H4 (cell line): ENCODE data around the gene ERBB4. TPM values are rescaled to one million over a fixed set of nuclear protein-coding genes. Genes with fewer than 3 reads are reported as not detected.

Experiments
- DNase-seq: peaks from one replicate; pipeline ENCODE4 v3.0.0-alpha.2; 2015; ENCODE audit warnings: low spot score
- total RNA-seq: library from RNA; depleted of rRNA; stranded (reverse); fragments of >200 nt; shearing (Covaris generic); gene quantifications from 2 replicates; pipeline ENCODE4 v1.2.3, GENCODE V29; 2014

Gene ERBB4
- total RNA-seq, 1 experiment from 2014 or later, result 0.33 TPM

GRCh38 chr2:212428681-212429478 lies 109.7 kb downstream of the ERBB4 start:
- DNase-seq, result no peak

GRCh38 chr2:212427638-212428037 lies 111.0 kb downstream of the ERBB4 start:
- DNase-seq, result no peak

- no peak for DNase-seq
These were observed 111.8 kb downstream of the ERBB4 start for GRCh38 chr2:212426637-212427412.

GRCh38 chr2:212424082-212424481 lies 114.5 kb downstream of the ERBB4 start:
- DNase-seq, result no peak

GRCh38 chr2:212423089-212423488 lies 115.5 kb downstream of the ERBB4 start:
- DNase-seq, result no peak

GRCh38 chr2:212421556-212422334 lies 116.9 kb downstream of the ERBB4 start:
- DNase-seq, result no peak

- DNase-seq, result no peak
These were observed 122.5 kb downstream of the ERBB4 start for GRCh38 chr2:212416086-212416485.

GRCh38 chr2:212414767-212415211 lies 123.8 kb downstream of the ERBB4 start:
- no peak for DNase-seq

- no peak for DNase-seq
These were observed 129.0 kb downstream of the ERBB4 start for GRCh38 chr2:212409560-212409959.

GRCh38 chr2:212408524-212408923 lies 130.1 kb downstream of the ERBB4 start:
- no peak for DNase-seq

GRCh38 chr2:212406716-212407115 lies 131.9 kb downstream of the ERBB4 start:
- DNase-seq, result no peak

- no peak for DNase-seq
These were observed 136.3 kb downstream of the ERBB4 start for GRCh38 chr2:212402316-212402715.

- DNase-seq, result no peak
These were observed 140.3 kb downstream of the ERBB4 start for GRCh38 chr2:212398316-212398715.

- DNase-seq, result no peak
These were observed 146.1 kb downstream of the ERBB4 start for GRCh38 chr2:212392544-212392943.

GRCh38 chr2:212392043-212392442 lies 146.6 kb downstream of the ERBB4 start:
- no peak for DNase-seq

GRCh38 chr2:212387146-212387545 lies 151.5 kb downstream of the ERBB4 start:
- no peak for DNase-seq

- no peak for DNase-seq
These were observed 153.4 kb downstream of the ERBB4 start for GRCh38 chr2:212385241-212385640.

GRCh38 chr2:212384027-212384426 lies 154.6 kb downstream of the ERBB4 start:
- DNase-seq, result no peak

- no peak for DNase-seq
These were observed 157.0 kb downstream of the ERBB4 start for GRCh38 chr2:212381428-212382102.

GRCh38 chr2:212379103-212379502 lies 159.5 kb downstream of the ERBB4 start:
- no peak for DNase-seq

GRCh38 chr2:212367431-212367830 lies 171.2 kb downstream of the ERBB4 start:
- DNase-seq, result no peak
